Upper lobe of left lung (tissue), 6 donors: Measurements from ENCODE around the gene HBA1. TPM values are rescaled to one million over a fixed set of nuclear protein-coding genes. Genes with fewer than 3 reads are reported as not detected.
"Not testable (repeated sequence)": the region's sequence is repeated elsewhere in the genome, so short reads cannot be mapped to it uniquely, and the experiment has no call there.

ENCODE experiments used
- ATAC-seq, 2 donors: fragments of 200-7000 bp; cut with Tn5 transposase; one replicate each; pipeline ENCODE4 v1.9.1; 2022; ENCODE audit warnings: mild to moderate bottlenecking in 2 of 2, moderate library complexity in 2 of 2; ENCODE audit not compliant: low FRiP score in 2 of 2
- DNase-seq, 2 donors: peaks; one replicate each; pipeline ENCODE4 v3.0.0-alpha.2; 2019 to 2020
- H3K27ac ChIP-seq, 4 donors: fragments of 200-600 bp; sonication (generic); one replicate each; pipeline ENCODE4 v1.5.1; 2016 to 2019
- H3K27me3 ChIP-seq, 4 donors: fragments of 200-600 bp; sonication (generic); one replicate each; pipeline ENCODE4 v1.5.1; 2017 to 2019
- H3K36me3 ChIP-seq, 4 donors: fragments of 200-600 bp; sonication (generic); one replicate each; pipeline ENCODE4 v1.5.1; 2016 to 2019
- H3K4me1 ChIP-seq, 4 donors: fragments of 200-600 bp; sonication (generic); one replicate each; pipeline ENCODE4 v1.5.1; 2018 to 2019
- H3K4me3 ChIP-seq, 4 donors: fragments of 200-600 bp; sonication (generic); one replicate each; pipeline ENCODE4 v1.5.1; 2017 to 2019; ENCODE audit warnings: mild to moderate bottlenecking in 2 of 4, moderate library complexity in 1 of 4
- H3K9me3 ChIP-seq, 4 donors: fragments of 200-600 bp; sonication (generic); one replicate each; pipeline ENCODE4 v1.5.1; 2018 to 2019
- EP300 ChIP-seq, 4 donors: sonication (generic); formaldehyde crosslinking; IDR thresholded peaks; one replicate each; pipeline ENCODE4 v1.5.1; 2017; ENCODE audit warnings: antibody characterized with exemption in 4 of 4, control low read depth in 2 of 4
- POLR2A ChIP-seq, 4 donors: fragments of 450-650 bp; IDR thresholded peaks; one replicate each; pipeline ENCODE4 v1.5.1; 2016 to 2017; ENCODE audit warnings: antibody characterized with exemption in 4 of 4, mild to moderate bottlenecking in 2 of 4
- POLR2AphosphoS5 ChIP-seq, 2 donors: sonication (generic); formaldehyde crosslinking; IDR thresholded peaks; one replicate each; pipeline ENCODE4 v1.5.1; 2017; ENCODE audit warnings: antibody characterized with exemption in 2 of 2
- WGBS, 2 donors: methylation state at CpG; one replicate each; pipeline ENCODE4 v1.1.5; 2017 to 2018; 5-methylcytosine and 5-hydroxymethylcytosine counted together
- small RNA-seq, 4 donors: library from RNA; depleted of rRNA; stranded (forward); fragments of <200 nt; gene quantifications; one replicate each; pipeline ENCODE3, GENCODE V24; 2016
- total RNA-seq, 6 donors: library from RNA; depleted of rRNA in 4 of 6; stranded (reverse); fragments of >200 nt in 4 of 6; gene quantifications; one replicate each; pipeline versions ENCODE4 v1.1.0 to v1.2.1, GENCODE V29; 2016 to 2021
- TF ChIP-seq, protein P1 (sequence below), 6 experiments: fragments of 450-650 bp in 4 of 6; fragments of 200-600 bp in 2 of 6; sonication (generic) in 2 of 6; IDR thresholded peaks; one replicate each; pipeline ENCODE4 v1.5.1; 2016 to 2019; ENCODE audit warnings: antibody characterized with exemption in 6 of 6
- donor health status: DM: no; HTN: no; CAD: no; lungs with moderate emphysema.
- donor health status: DM: no; HTN: yes; CAD: no; lungs with severe emphysema.

The HBA1 gene
- total RNA-seq, 6 donors from 2014 or later = 52.7 to 591 (median 286) TPM; not detected in 1

DNA sequence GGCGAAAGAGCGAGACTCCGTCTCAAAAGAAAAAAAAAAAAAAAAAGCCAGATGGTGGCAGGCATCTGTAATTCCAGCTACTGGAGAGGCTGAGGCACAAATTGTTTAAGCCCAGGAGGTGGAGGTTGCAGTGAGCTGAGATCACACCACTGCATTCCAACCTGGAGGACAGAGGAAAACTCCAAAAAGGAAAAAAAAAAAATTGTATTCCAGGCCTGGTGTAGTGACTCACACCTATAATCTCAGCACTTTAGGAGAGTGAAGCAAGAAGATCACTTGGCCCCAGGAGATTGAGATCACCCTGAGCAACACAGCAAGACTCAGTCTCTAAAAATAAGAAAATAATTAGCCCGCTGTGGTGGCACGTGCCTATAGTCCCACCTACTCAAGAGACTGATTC is 23.9 kb downstream of the HBA1 start:
- no peak for DNase-seq
- no peaks in the 10 kb centered on the region for H3K9me3 ChIP-seq
- no peak for ATAC-seq
- WGBS, 2 donors = 95 to 99% methylated on average over 5 of the region's 5 CpGs
- no peak overlapping the region for H3K27ac ChIP-seq
- no peaks in the 10 kb centered on the region for H3K4me1 ChIP-seq
- no peak overlapping the region for H3K4me3 ChIP-seq
- peaks cover 21 to 93% (median 84%) of the 10 kb centered on the region in 4 donors for H3K36me3 ChIP-seq
- H3K27me3 ChIP-seq = no peaks in the 10 kb centered on the region
- TF ChIP-seq, protein P1, sequence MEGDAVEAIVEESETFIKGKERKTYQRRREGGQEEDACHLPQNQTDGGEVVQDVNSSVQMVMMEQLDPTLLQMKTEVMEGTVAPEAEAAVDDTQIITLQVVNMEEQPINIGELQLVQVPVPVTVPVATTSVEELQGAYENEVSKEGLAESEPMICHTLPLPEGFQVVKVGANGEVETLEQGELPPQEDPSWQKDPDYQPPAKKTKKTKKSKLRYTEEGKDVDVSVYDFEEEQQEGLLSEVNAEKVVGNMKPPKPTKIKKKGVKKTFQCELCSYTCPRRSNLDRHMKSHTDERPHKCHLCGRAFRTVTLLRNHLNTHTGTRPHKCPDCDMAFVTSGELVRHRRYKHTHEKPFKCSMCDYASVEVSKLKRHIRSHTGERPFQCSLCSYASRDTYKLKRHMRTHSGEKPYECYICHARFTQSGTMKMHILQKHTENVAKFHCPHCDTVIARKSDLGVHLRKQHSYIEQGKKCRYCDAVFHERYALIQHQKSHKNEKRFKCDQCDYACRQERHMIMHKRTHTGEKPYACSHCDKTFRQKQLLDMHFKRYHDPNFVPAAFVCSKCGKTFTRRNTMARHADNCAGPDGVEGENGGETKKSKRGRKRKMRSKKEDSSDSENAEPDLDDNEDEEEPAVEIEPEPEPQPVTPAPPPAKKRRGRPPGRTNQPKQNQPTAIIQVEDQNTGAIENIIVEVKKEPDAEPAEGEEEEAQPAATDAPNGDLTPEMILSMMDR (IDR thresholded peaks at IDR 0.05) = no peak
- TF ChIP-seq EP300 (IDR thresholded peaks at IDR 0.05) (no peak), POLR2A (IDR thresholded peaks at IDR 0.05) (no peak), POLR2AphosphoS5 (IDR thresholded peaks at IDR 0.05) (no peak)

GRCh38 chr16:203246-203645 is 26.8 kb downstream of the HBA1 start:
- TF ChIP-seq EP300 (IDR thresholded peaks at IDR 0.05) = no peak
- TF ChIP-seq POLR2A (IDR thresholded peaks at IDR 0.05) = no peak
- TF ChIP-seq POLR2AphosphoS5 (IDR thresholded peaks at IDR 0.05) = no peak
- TF ChIP-seq, protein P1 (IDR thresholded peaks at IDR 0.05) = no peak
- no peak for ATAC-seq
- no peaks in the 10 kb centered on the region for H3K9me3 ChIP-seq
- H3K4me1 ChIP-seq = no peaks in the 10 kb centered on the region
- H3K27me3 ChIP-seq = no peaks in the 10 kb centered on the region
- H3K27ac ChIP-seq = no peak overlapping the region
- DNase-seq = no peak
- WGBS, 2 donors = 93 to 95% methylated on average over 4 of the region's 4 CpGs
- peaks cover 32 to 92% (median 82%) of the 10 kb centered on the region in 4 donors for H3K36me3 ChIP-seq
- no peak overlapping the region for H3K4me3 ChIP-seq

DNA sequence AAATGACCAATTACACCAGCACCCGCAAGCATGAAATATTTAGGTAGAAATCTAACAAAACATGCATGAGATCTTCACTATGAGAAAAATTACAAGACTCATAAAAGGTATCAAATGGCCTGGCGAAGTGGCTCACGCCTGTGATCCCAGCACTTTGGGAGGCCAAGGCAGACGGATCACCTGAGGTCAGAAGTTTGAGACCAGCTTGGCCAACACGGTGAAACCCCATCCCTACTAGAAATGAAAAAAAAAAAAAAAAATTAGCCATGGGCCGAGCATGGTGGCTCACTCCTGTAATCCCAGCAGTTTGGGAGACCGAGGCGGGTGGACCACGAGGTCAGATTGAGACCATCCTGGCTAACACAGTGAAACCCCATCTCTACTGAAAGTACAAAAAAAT is 27.6 kb downstream of the HBA1 start:
- DNase-seq, H3K9me3 ChIP-seq, H3K4me3 ChIP-seq, ATAC-seq, H3K4me1 ChIP-seq, H3K27ac ChIP-seq, H3K27me3 ChIP-seq: not testable (repeated sequence)
- WGBS, 2 donors = 91 to 93% methylated on average over 9 of the region's 9 CpGs
- peaks cover 37 to 92% (median 81%) of the 10 kb centered on the region in 4 donors for H3K36me3 ChIP-seq

DNA sequence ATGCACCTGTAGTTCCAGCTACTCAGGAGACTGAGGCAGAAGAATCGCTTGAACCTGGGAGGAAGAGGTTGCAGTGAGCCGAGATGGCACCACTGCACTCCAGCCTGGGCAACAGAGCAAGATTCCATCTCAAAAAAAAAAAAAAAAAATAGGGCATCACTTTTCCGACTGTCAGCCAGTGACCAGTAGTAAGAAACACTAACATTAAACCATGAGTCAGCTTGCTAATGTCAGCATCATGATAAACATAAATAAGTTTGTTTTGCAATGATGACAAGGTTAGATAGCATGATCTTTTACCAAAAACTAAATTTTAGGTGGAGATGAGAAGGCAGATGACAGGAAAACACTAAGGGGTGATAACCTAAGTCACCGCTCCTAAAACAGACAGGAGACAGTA is 32.9 kb downstream of the HBA1 start:
- WGBS, 2 donors = 90 to 95% methylated on average over 4 of the region's 4 CpGs
- H3K27ac ChIP-seq, H3K9me3 ChIP-seq, DNase-seq, H3K4me1 ChIP-seq, H3K4me3 ChIP-seq, ATAC-seq, H3K27me3 ChIP-seq: not testable (repeated sequence)
- H3K36me3 ChIP-seq = peaks cover 31 to 90% (median 71%) of the 10 kb centered on the region in 4 donors

- ATAC-seq, H3K27ac ChIP-seq, H3K9me3 ChIP-seq, H3K27me3 ChIP-seq, H3K4me1 ChIP-seq, H3K4me3 ChIP-seq: not testable (repeated sequence)
- peaks cover 18 to 89% (median 66%) of the 10 kb centered on the region in 4 donors for H3K36me3 ChIP-seq
- peak in 1 of 2 donors; percentile 60 for DNase-seq
- WGBS, 2 donors = 91 to 93% methylated on average over 14 of the region's 14 CpGs
These were observed 35.2 kb downstream of the HBA1 start for GRCh38 chr16:211631-212180.

GRCh38 chr16:212999-213398 is 36.5 kb downstream of the HBA1 start:
- TF ChIP-seq POLR2AphosphoS5 (IDR thresholded peaks at IDR 0.05) = no peak
- Histone ChIP-seq H3K27me3 (no peaks in the 10 kb centered on the region), H3K27ac (no peak overlapping the region), H3K4me3 (no peak overlapping the region), H3K9me3 (no peaks in the 10 kb centered on the region), H3K36me3 (peaks cover 23 to 91% (median 67%) of the 10 kb centered on the region in 4 donors), H3K4me1 (no peaks in the 10 kb centered on the region)
- WGBS, 2 donors = 98% methylated on average over 3 of the region's 3 CpGs
- DNase-seq (no peak), ATAC-seq (no peak)

GRCh38 chr16:220021-220420 is 43.5 kb downstream of the HBA1 start:
- Histone ChIP-seq H3K9me3 (no peaks in the 10 kb centered on the region), H3K4me3 (no peak overlapping the region), H3K36me3 (peaks cover 21 to 97% (median 69%) of the 10 kb centered on the region in 4 donors), H3K27me3 (no peaks in the 10 kb centered on the region), H3K27ac (no peak overlapping the region), H3K4me1 (no peaks in the 10 kb centered on the region)
- no peak for DNase-seq
- ATAC-seq = no peak
- no peak for TF ChIP-seq POLR2A (IDR thresholded peaks at IDR 0.05)
- 73 to 80% methylated on average over 4 of the region's 4 CpGs for WGBS, 2 donors

Small RNA genes lying within 50 kb of the gene (small RNA-seq; reads per million reads assigned to genes)
- 0 reads per million in 4 donors for gene RF00019

Other genes starting within 250 kb of the HBA1 start
- gene POLR3K, start 123.1 kb upstream of the HBA1 start, total RNA-seq = 10 to 100 TPM in 2 of 6 donors, 1 to 10 TPM in 4; 4.2 to 15.7 (median 6.6) TPM
- 10 to 100 TPM in 5 of 6 donors, 1 to 10 TPM in 1; 6.9 to 26.2 (median 16.0) TPM for gene SNRNP25, start 122.9 kb upstream of the HBA1 start, total RNA-seq
- 100 to 1,000 TPM in 1 of 6 donors, 10 to 100 TPM in 5; 24.4 to 110 (median 46.3) TPM for gene RHBDF1, start 104.0 kb upstream of the HBA1 start, total RNA-seq
- gene MPG, start 98.5 kb upstream of the HBA1 start, total RNA-seq = 10 to 100 TPM; 52.6 to 99.0 (median 71.7) TPM
- gene NPRL3, start 38.0 kb upstream of the HBA1 start, total RNA-seq = 10 to 100 TPM; 22.6 to 70.2 (median 29.7) TPM
- 1 to 10 TPM in 2 of 6 donors, not detected in 4; 1.1 to 1.2 TPM for gene HBZ, start 24.0 kb upstream of the HBA1 start, total RNA-seq
- gene HBM, start 10.7 kb upstream of the HBA1 start, total RNA-seq = 1 to 10 TPM in 1 of 6 donors, not detected in 5; 1.7 TPM
- gene HBA2, start 3.8 kb upstream of the HBA1 start, total RNA-seq = 1,000 to 10,000 TPM in 1 of 6 donors, 100 to 1,000 TPM in 3, 10 to 100 TPM in 2; 40.1 to 1,032 (median 301) TPM
- not detected for gene HBQ1, start 3.8 kb downstream of the HBA1 start, total RNA-seq
- gene LUC7L, start 52.8 kb downstream of the HBA1 start, total RNA-seq = 100 to 1,000 TPM in 3 of 6 donors, 10 to 100 TPM in 3; 57.9 to 394 (median 108) TPM
- gene FAM234A, start 58.1 kb downstream of the HBA1 start, total RNA-seq = 10 to 100 TPM; 55.4 to 92.7 (median 66.0) TPM
- 10 to 100 TPM in 2 of 6 donors, 1 to 10 TPM in 4; 1.9 to 16.8 (median 5.5) TPM for gene RGS11, start 99.3 kb downstream of the HBA1 start, total RNA-seq
- under 1 TPM in 1 of 6 donors, not detected in 5; 0.91 TPM for gene ARHGDIG, start 103.9 kb downstream of the HBA1 start, total RNA-seq
- under 1 TPM in 2 of 6 donors, not detected in 4; 0.52 to 0.64 TPM for gene PDIA2, start 106.5 kb downstream of the HBA1 start, total RNA-seq
- 10 to 100 TPM; 26.8 to 45.9 (median 31.9) TPM for gene AXIN1, start 176.0 kb downstream of the HBA1 start, total RNA-seq
- 10 to 100 TPM; 48.8 to 83.9 (median 58.4) TPM for gene MRPL28, start 193.9 kb downstream of the HBA1 start, total RNA-seq
- 100 to 1,000 TPM in 3 of 6 donors, 10 to 100 TPM in 3; 27.9 to 150 (median 96.4) TPM for gene PGAP6, start 205.3 kb downstream of the HBA1 start, total RNA-seq
- gene NME4, start 220.5 kb downstream of the HBA1 start, total RNA-seq = 10 to 100 TPM; 22.1 to 57.6 (median 41.8) TPM
- gene DECR2, start 225.2 kb downstream of the HBA1 start, total RNA-seq = 10 to 100 TPM in 5 of 6 donors, 1 to 10 TPM in 1; 8.6 to 22.4 (median 14.6) TPM
- 10 to 100 TPM; 38.9 to 95.3 (median 43.8) TPM for gene RAB11FIP3, start 249.0 kb downstream of the HBA1 start, total RNA-seq